Liver (tissue), 9 donors: Measurements from ENCODE around the gene PARN. TPM values are rescaled to one million over a fixed set of nuclear protein-coding genes. Genes with fewer than 3 reads are reported as not detected.

Experiments
- DNase-seq: peaks from one replicate; pipeline ENCODE4 v3.0.0-alpha.2; 2017; ENCODE audit warnings: low spot score
- H3K27ac ChIP-seq, 2 donors: one replicate each; pipeline ENCODE4 v1.7.0; 2013; ENCODE audit warnings: inconsistent platforms in 2 of 2, low read length in 2 of 2, control low read depth in 1 of 2, low read depth in 1 of 2, mild to moderate bottlenecking in 1 of 2
- H3K27me3 ChIP-seq, 4 donors: one replicate each; pipeline versions ENCODE4 v1.6.1 to v1.7.0; 2013; ENCODE audit warnings: low read length in 3 of 4, inconsistent platforms in 1 of 4, mild to moderate bottlenecking in 1 of 4, moderate library complexity in 1 of 4; ENCODE audit not compliant: control insufficient read depth in 4 of 4, insufficient read depth in 4 of 4
- H3K36me3 ChIP-seq, 4 donors: one replicate each; pipeline versions ENCODE4 v1.6.1 to v1.7.0; 2013; ENCODE audit warnings: low read length in 3 of 4, mild to moderate bottlenecking in 3 of 4, low read depth in 1 of 4, moderate library complexity in 1 of 4; ENCODE audit not compliant: control insufficient read depth in 4 of 4, insufficient read depth in 3 of 4
- H3K4me1 ChIP-seq, 4 donors: one replicate each; pipeline versions ENCODE4 v1.6.1 to v1.7.0; 2013; ENCODE audit warnings: low read length in 3 of 4, mild to moderate bottlenecking in 3 of 4, moderate library complexity in 1 of 4; ENCODE audit not compliant: control insufficient read depth in 4 of 4, insufficient read depth in 4 of 4
- H3K4me3 ChIP-seq, 3 donors: one replicate each; pipeline versions ENCODE4 v1.6.1 to v1.7.0; 2013; ENCODE audit warnings: low read length in 3 of 3, control low read depth in 1 of 3, low read depth in 1 of 3, mild to moderate bottlenecking in 1 of 3
- H3K9ac ChIP-seq, 2 donors: one replicate each; pipeline ENCODE4 v1.7.0; 2013; ENCODE audit warnings: low read length in 2 of 2, mild to moderate bottlenecking in 2 of 2, moderate library complexity in 2 of 2, control low read depth in 1 of 2, low read depth in 1 of 2
- H3K9me3 ChIP-seq, 4 donors: one replicate each; pipeline versions ENCODE4 v1.6.1 to v1.7.0; 2013; ENCODE audit warnings: low read length in 3 of 4; ENCODE audit not compliant: control insufficient read depth in 4 of 4
- EGR1 ChIP-seq, 2 donors: IDR thresholded peaks; 2 replicates each; pipeline ENCODE4 v1.6.1; 2016 to 2018; ENCODE audit warnings: antibody characterized with exemption in 2 of 2, low read depth in 2 of 2
- FOXA1 ChIP-seq: IDR thresholded peaks from 2 replicates; pipeline ENCODE4 v1.6.1; 2016; ENCODE audit warnings: antibody characterized with exemption
- FOXA2 ChIP-seq: IDR thresholded peaks from 2 replicates; pipeline ENCODE4 v1.6.1; 2016; ENCODE audit warnings: antibody characterized with exemption
- HNF4A ChIP-seq, 2 donors: conservative IDR thresholded peaks; 2 replicates each; pipeline ENCODE4 v1.6.1; 2016; ENCODE audit warnings: antibody characterized with exemption in 2 of 2, mild to moderate bottlenecking in 2 of 2
- HNF4G ChIP-seq: IDR thresholded peaks from 2 replicates; pipeline ENCODE4 v1.6.1; 2016; ENCODE audit warnings: antibody characterized with exemption
- JUND ChIP-seq, 2 donors: IDR thresholded peaks; 2 replicates each; pipeline ENCODE4 v1.6.1; 2016; ENCODE audit warnings: antibody characterized with exemption in 2 of 2
- NR2F2 ChIP-seq: IDR thresholded peaks from 2 replicates; pipeline ENCODE4 v1.6.1; 2016; ENCODE audit warnings: antibody characterized with exemption
- RXRA ChIP-seq, 2 donors: IDR thresholded peaks; 2 replicates each; pipeline ENCODE4 v1.6.1; 2017 to 2018; ENCODE audit warnings: antibody characterized with exemption in 2 of 2, mild to moderate bottlenecking in 1 of 2
- SP1 ChIP-seq: IDR thresholded peaks from 2 replicates; pipeline ENCODE4 v1.6.1; 2018; ENCODE audit warnings: antibody characterized with exemption, mild to moderate bottlenecking
- TAF1 ChIP-seq: conservative IDR thresholded peaks from 2 replicates; pipeline ENCODE4 v1.6.1; 2016; ENCODE audit warnings: antibody characterized with exemption, mild to moderate bottlenecking
- YY1 ChIP-seq: IDR thresholded peaks from 2 replicates; pipeline ENCODE4 v1.6.1; 2016; ENCODE audit warnings: antibody characterized with exemption, mild to moderate bottlenecking
- WGBS: extraction: QIAGEN DNeasy Blood & Tissue Kit; methylation state at CpG from one replicate; pipeline ENCODE4 v1.1.7; 2013; 5-methylcytosine and 5-hydroxymethylcytosine counted together
- polyA plus RNA-seq, 2 donors: library from polyadenylated mRNA; stranded (reverse) in 1 of 2; unstranded in 1 of 2; fragments of 200-250 nt in 1 of 2; fragments of >200 nt in 1 of 2; fragmentation: Nextera tagmentation in 1 of 2; extraction: Ambion mirVana in 1 of 2; gene quantifications; one replicate each; pipeline versions ENCODE4 v1.2.1 to v1.2.3, GENCODE V29; 2013 to 2015
- total RNA-seq, 2 donors: library from RNA; depleted of rRNA; stranded (reverse); fragments of >200 nt; gene quantifications; one replicate each; pipeline ENCODE4 v1.2.3, GENCODE V29; 2014
- TF ChIP-seq, protein P1 (sequence below): fragments of 150-350 bp; IDR thresholded peaks from 2 replicates; pipeline ENCODE4 v1.5.1; 2017; ENCODE audit warnings: improper control_type of control experiment, low read depth, low read length; ENCODE audit not compliant: missing input control
- TF ChIP-seq, protein P2 (sequence below): IDR thresholded peaks from 2 replicates; pipeline ENCODE4 v1.6.1; 2016; ENCODE audit warnings: antibody characterized with exemption
- TF ChIP-seq, protein P3 (sequence below): IDR thresholded peaks from 2 replicates; pipeline ENCODE4 v1.6.1; 2016; ENCODE audit warnings: antibody characterized with exemption
- TF ChIP-seq, protein P4 (sequence below): IDR thresholded peaks from 2 replicates; pipeline ENCODE4 v1.6.1; 2016; ENCODE audit warnings: antibody characterized with exemption, mild to moderate bottlenecking
- donor health status: healthy.
- donor health status: healthy.
- donor health status: healthy.
- donor health status: healthy.
- donor health status: healthy.

The PARN gene
- total and polyA plus RNA-seq, 4 donors: 7.9 to 19.7 (median 9.7) TPM

DNA sequence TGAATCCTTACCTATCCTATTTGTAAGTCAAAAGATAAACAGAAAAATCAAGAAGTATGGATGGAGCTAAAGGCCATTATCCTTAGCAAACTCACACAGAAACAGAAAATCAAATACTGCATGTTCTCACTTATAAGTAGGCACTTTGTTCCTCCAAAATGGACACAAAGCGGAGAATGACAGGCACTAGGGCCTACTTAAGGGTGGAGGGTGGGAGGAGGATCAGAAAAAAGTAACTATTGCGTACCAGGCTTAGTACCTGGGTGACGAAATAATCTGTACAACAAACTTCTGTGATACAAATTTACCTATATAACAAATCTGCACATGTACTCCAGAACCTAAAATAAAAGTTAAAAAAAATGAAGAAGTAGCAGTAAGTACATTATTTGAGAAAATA lies 164.3 kb downstream of the PARN start:
- Histone ChIP-seq H3K4me3 (no peak overlapping the region), H3K9ac (no peak overlapping the region), H3K4me1 (no peaks in the 10 kb centered on the region), H3K27ac (no peak overlapping the region), H3K9me3 (peaks cover 0 to 8% (median under 1%) of the 10 kb centered on the region in 4 donors), H3K36me3 (peaks cover 0 to 5% (median 1%) of the 10 kb centered on the region in 4 donors), H3K27me3 (no peaks in the 10 kb centered on the region)
- 99% methylated on average over 3 of the region's 3 CpGs for WGBS
- no peak for DNase-seq
- TF ChIP-seq TAF1 (no peak), RXRA (IDR thresholded peaks at IDR 0.05) (no peak), FOXA1 (no peak), YY1 (no peak), FOXA2 (no peak), SP1 (no peak), HNF4A (conservative IDR thresholded peaks at IDR 0.05) (no peak)
- TF ChIP-seq, protein P1, sequence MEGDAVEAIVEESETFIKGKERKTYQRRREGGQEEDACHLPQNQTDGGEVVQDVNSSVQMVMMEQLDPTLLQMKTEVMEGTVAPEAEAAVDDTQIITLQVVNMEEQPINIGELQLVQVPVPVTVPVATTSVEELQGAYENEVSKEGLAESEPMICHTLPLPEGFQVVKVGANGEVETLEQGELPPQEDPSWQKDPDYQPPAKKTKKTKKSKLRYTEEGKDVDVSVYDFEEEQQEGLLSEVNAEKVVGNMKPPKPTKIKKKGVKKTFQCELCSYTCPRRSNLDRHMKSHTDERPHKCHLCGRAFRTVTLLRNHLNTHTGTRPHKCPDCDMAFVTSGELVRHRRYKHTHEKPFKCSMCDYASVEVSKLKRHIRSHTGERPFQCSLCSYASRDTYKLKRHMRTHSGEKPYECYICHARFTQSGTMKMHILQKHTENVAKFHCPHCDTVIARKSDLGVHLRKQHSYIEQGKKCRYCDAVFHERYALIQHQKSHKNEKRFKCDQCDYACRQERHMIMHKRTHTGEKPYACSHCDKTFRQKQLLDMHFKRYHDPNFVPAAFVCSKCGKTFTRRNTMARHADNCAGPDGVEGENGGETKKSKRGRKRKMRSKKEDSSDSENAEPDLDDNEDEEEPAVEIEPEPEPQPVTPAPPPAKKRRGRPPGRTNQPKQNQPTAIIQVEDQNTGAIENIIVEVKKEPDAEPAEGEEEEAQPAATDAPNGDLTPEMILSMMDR: no peak
- TF ChIP-seq, protein P2, sequence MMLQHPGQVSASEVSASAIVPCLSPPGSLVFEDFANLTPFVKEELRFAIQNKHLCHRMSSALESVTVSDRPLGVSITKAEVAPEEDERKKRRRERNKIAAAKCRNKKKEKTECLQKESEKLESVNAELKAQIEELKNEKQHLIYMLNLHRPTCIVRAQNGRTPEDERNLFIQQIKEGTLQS: no peak
- TF ChIP-seq, protein P3, sequence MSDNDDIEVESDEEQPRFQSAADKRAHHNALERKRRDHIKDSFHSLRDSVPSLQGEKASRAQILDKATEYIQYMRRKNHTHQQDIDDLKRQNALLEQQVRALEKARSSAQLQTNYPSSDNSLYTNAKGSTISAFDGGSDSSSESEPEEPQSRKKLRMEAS: no peak

DNA sequence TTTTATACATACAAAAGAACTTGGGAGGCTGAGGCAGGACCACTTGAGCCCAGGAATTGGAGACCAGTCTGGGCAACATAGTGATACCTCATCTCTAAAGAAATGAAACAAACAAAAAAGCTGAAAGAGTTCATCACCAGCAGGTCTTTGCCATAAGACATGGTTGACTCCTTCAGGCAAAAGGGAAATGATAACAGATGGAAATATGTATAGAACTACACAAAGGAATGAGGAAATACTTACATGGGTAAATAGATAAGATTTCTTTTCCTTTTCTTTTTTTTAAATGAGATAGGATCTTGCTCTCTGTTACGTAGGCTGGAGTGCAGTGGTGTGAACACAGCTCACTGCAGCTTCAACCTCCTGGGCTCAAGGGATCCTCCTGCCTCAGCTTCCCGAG lies 165.3 kb downstream of the PARN start:
- H3K27me3 ChIP-seq: no peaks in the 10 kb centered on the region
- H3K9me3 ChIP-seq: peaks cover 0 to 8% (median under 1%) of the 10 kb centered on the region in 4 donors
- TF ChIP-seq, protein P3: no peak
- TF ChIP-seq FOXA2 (no peak), EGR1 (IDR thresholded peaks at IDR 0.05; ENCODE audit: low read depth in 2 of 2) (no peak), YY1 (no peak), HNF4A (conservative IDR thresholded peaks at IDR 0.05) (no peak), NR2F2 (no peak), SP1 (no peak), JUND (IDR thresholded peaks at IDR 0.05) (no peak), RXRA (IDR thresholded peaks at IDR 0.05) (no peak), HNF4G (no peak)
- TF ChIP-seq, protein P2: no peak
- TF ChIP-seq, protein P1: no peak
- TF ChIP-seq, protein P4, sequence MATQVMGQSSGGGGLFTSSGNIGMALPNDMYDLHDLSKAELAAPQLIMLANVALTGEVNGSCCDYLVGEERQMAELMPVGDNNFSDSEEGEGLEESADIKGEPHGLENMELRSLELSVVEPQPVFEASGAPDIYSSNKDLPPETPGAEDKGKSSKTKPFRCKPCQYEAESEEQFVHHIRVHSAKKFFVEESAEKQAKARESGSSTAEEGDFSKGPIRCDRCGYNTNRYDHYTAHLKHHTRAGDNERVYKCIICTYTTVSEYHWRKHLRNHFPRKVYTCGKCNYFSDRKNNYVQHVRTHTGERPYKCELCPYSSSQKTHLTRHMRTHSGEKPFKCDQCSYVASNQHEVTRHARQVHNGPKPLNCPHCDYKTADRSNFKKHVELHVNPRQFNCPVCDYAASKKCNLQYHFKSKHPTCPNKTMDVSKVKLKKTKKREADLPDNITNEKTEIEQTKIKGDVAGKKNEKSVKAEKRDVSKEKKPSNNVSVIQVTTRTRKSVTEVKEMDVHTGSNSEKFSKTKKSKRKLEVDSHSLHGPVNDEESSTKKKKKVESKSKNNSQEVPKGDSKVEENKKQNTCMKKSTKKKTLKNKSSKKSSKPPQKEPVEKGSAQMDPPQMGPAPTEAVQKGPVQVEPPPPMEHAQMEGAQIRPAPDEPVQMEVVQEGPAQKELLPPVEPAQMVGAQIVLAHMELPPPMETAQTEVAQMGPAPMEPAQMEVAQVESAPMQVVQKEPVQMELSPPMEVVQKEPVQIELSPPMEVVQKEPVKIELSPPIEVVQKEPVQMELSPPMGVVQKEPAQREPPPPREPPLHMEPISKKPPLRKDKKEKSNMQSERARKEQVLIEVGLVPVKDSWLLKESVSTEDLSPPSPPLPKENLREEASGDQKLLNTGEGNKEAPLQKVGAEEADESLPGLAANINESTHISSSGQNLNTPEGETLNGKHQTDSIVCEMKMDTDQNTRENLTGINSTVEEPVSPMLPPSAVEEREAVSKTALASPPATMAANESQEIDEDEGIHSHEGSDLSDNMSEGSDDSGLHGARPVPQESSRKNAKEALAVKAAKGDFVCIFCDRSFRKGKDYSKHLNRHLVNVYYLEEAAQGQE: no peak
- 96% methylated on average over 2 of the region's 2 CpGs for WGBS
- no peak overlapping the region for H3K27ac ChIP-seq
- no peaks in the 10 kb centered on the region for H3K4me1 ChIP-seq
- no peak for DNase-seq
- H3K36me3 ChIP-seq: peaks cover 0 to 5% (median 2%) of the 10 kb centered on the region in 4 donors
- H3K4me3 ChIP-seq: no peak overlapping the region
- H3K9ac ChIP-seq: no peak overlapping the region
